ENCODE data around the gene ENPP3. TPM values are rescaled to one million over a fixed set of nuclear protein-coding genes. Genes with fewer than 3 reads are reported as not detected.

The ENPP3 gene
- total RNA-seq, 1 donor from 2014 or later, result 0.14 TPM

- no peak overlapping the region for H3K27ac Mint-ChIP-seq (ENCODE audit: unreplicated experiment)
- no peaks in the 10 kb centered on the region for H3K9me3 Mint-ChIP-seq
- DNase-seq (ENCODE audit: low read depth, low spot score), result no peak
- TF ChIP-seq, protein P1, sequence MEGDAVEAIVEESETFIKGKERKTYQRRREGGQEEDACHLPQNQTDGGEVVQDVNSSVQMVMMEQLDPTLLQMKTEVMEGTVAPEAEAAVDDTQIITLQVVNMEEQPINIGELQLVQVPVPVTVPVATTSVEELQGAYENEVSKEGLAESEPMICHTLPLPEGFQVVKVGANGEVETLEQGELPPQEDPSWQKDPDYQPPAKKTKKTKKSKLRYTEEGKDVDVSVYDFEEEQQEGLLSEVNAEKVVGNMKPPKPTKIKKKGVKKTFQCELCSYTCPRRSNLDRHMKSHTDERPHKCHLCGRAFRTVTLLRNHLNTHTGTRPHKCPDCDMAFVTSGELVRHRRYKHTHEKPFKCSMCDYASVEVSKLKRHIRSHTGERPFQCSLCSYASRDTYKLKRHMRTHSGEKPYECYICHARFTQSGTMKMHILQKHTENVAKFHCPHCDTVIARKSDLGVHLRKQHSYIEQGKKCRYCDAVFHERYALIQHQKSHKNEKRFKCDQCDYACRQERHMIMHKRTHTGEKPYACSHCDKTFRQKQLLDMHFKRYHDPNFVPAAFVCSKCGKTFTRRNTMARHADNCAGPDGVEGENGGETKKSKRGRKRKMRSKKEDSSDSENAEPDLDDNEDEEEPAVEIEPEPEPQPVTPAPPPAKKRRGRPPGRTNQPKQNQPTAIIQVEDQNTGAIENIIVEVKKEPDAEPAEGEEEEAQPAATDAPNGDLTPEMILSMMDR (conservative IDR thresholded peaks at IDR 0.05), result no peak
- H3K4me1 Mint-ChIP-seq, result no peaks in the 10 kb centered on the region
- H3K4me3 Mint-ChIP-seq, result no peak overlapping the region
- H3K27me3 Mint-ChIP-seq (ENCODE audit: low read depth), result no peaks in the 10 kb centered on the region
- no peaks in the 10 kb centered on the region for H3K36me3 Mint-ChIP-seq (ENCODE audit: low read depth)
Measured at GRCh38 chr6:131787766-131788712, 150.9 kb downstream of the ENPP3 start.

- TF ChIP-seq, protein P1 (conservative IDR thresholded peaks at IDR 0.05), result no peak
- Mint-ChIP-seq H3K4me3 (no peak overlapping the region), H3K27me3 (ENCODE audit: low read depth) (no peaks in the 10 kb centered on the region), H3K9me3 (no peaks in the 10 kb centered on the region), H3K4me1 (no peaks in the 10 kb centered on the region), H3K36me3 (ENCODE audit: low read depth) (no peaks in the 10 kb centered on the region), H3K27ac (ENCODE audit: unreplicated experiment) (no peak overlapping the region)
- DNase-seq (ENCODE audit: low read depth, low spot score), result no peak
Measured at GRCh38 chr6:131789219-131789618, 152.1 kb downstream of the ENPP3 start.

DNA sequence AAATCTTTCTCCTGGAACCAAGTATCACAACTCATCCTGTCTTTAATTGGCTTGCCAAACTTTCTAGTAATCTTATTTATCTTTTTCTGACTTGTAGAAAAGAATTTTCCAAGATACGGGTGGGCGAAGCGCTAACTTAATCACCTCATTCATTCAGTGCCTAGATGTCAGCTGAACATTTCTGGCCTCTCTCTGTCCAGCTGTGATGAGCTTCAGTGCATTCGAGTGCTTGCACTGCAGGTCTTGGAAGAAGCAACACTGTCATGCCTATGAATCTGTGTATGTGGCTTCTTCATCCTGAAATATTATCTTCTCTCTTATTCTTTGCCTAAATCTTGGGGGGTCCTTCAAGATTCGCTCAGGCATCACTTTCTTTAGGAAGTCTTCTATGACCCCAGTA lies 154.4 kb downstream of the ENPP3 start:
- Mint-ChIP-seq H3K4me1 (no peaks in the 10 kb centered on the region), H3K36me3 (ENCODE audit: low read depth) (no peaks in the 10 kb centered on the region), H3K27me3 (ENCODE audit: low read depth) (no peaks in the 10 kb centered on the region), H3K9me3 (no peaks in the 10 kb centered on the region), H3K4me3 (no peak overlapping the region), H3K27ac (ENCODE audit: unreplicated experiment) (no peak overlapping the region)
- TF ChIP-seq, protein P1 (conservative IDR thresholded peaks at IDR 0.05), result no peak
- DNase-seq (ENCODE audit: low read depth, low spot score), result no peak

GRCh38 chr6:131792091-131792496 lies 155.0 kb downstream of the ENPP3 start:
- TF ChIP-seq, protein P1 (conservative IDR thresholded peaks at IDR 0.05), result no peak
- DNase-seq (ENCODE audit: low read depth, low spot score), result no peak

DNA sequence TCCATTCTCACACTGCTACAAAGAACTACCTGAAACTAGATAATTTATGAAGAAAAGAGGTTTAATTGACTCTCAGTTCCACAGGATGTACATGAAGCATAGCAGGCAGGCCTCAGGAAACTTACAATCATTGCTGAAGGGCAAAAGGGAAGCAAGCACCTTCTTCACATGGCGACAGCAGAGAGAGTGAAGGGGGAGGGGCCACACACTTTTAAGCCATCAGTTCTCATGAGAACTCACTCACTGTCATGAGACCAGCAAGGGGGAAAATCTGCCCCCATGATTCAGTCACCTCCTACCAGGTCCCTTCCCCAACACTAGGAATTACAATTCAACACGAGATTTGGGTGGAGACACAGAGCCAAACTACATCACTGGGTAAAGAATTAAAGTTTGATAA lies 158.3 kb downstream of the ENPP3 start:
- DNase-seq (ENCODE audit: low read depth, low spot score), result no peak
- TF ChIP-seq, protein P1 (conservative IDR thresholded peaks at IDR 0.05), result no peak
- Mint-ChIP-seq H3K4me3 (no peak overlapping the region), H3K36me3 (ENCODE audit: low read depth) (no peaks in the 10 kb centered on the region), H3K27me3 (ENCODE audit: low read depth) (no peaks in the 10 kb centered on the region), H3K27ac (ENCODE audit: unreplicated experiment) (no peak overlapping the region), H3K9me3 (no peaks in the 10 kb centered on the region), H3K4me1 (no peaks in the 10 kb centered on the region)

More at GRCh38 chr6:131792091-131792496, 155.0 kb downstream of the ENPP3 start:
- H3K36me3 Mint-ChIP-seq (ENCODE audit: low read depth), result no peaks in the 10 kb centered on the region
- no peaks in the 10 kb centered on the region for H3K4me1 Mint-ChIP-seq
- no peaks in the 10 kb centered on the region for H3K27me3 Mint-ChIP-seq (ENCODE audit: low read depth)
- H3K27ac Mint-ChIP-seq (ENCODE audit: unreplicated experiment), result no peak overlapping the region
- H3K4me3 Mint-ChIP-seq, result no peak overlapping the region
- no peaks in the 10 kb centered on the region for H3K9me3 Mint-ChIP-seq

Small RNA genes within 50 kb of the gene (microRNA-seq; reads per million reads assigned to microRNA genes)
- not detected for gene MIR548H5

Other genes starting within 250 kb of the ENPP3 start
- gene ARG1, start 64.1 kb upstream of the ENPP3 start, total RNA-seq, result not detected in 2 replicates
- 30.0 and 30.5 TPM in 2 replicates for gene MED23, start 9.1 kb upstream of the ENPP3 start, total RNA-seq
- not detected in 2 replicates for gene OR2A4, start 64.1 kb downstream of the ENPP3 start, total RNA-seq
- gene CTAGE9, start 73.7 kb downstream of the ENPP3 start, total RNA-seq, result not detected in 2 replicates
- 4.0 and 4.9 TPM in 2 replicates for gene ENPP1, start 170.7 kb downstream of the ENPP3 start, total RNA-seq

Data from neural crest cell (in vitro differentiated cells).